Mucosa of rectum (tissue), 2 donors: ENCODE results near the gene UGT1A7.
"Not testable (repeated sequence)": the region's sequence is repeated elsewhere in the genome, so short reads cannot be mapped to it uniquely, and the experiment has no call there.

Source experiments
- H3K27ac ChIP-seq, 2 donors: one replicate each; pipeline ENCODE4 v1.7.0; 2013; ENCODE audit warnings: inconsistent platforms in 2 of 2, low read depth in 2 of 2, low read length in 2 of 2
- H3K27me3 ChIP-seq, 2 donors: one replicate each; pipeline ENCODE4 v1.7.0; 2013; ENCODE audit warnings: low read length in 2 of 2; ENCODE audit not compliant: control insufficient read depth in 2 of 2, insufficient read depth in 2 of 2
- H3K36me3 ChIP-seq, 2 donors: one replicate each; pipeline ENCODE4 v1.7.0; 2013; ENCODE audit warnings: low read length in 2 of 2; ENCODE audit not compliant: control insufficient read depth in 2 of 2, insufficient read depth in 2 of 2
- H3K4me1 ChIP-seq, 2 donors: one replicate each; pipeline ENCODE4 v1.7.0; 2013; ENCODE audit warnings: low read length in 2 of 2, mild to moderate bottlenecking in 1 of 2; ENCODE audit not compliant: control insufficient read depth in 2 of 2, insufficient read depth in 2 of 2
- H3K4me3 ChIP-seq, 2 donors: one replicate each; pipeline ENCODE4 v1.7.0; 2013; ENCODE audit warnings: low read length in 2 of 2
- H3K9ac ChIP-seq, 2 donors: one replicate each; pipeline ENCODE4 v1.7.0; 2013; ENCODE audit warnings: low read length in 2 of 2, low read depth in 1 of 2, mild to moderate bottlenecking in 1 of 2
- H3K9me3 ChIP-seq, 2 donors: one replicate each; pipeline ENCODE4 v1.7.0; 2013; ENCODE audit warnings: low read length in 2 of 2; ENCODE audit not compliant: control insufficient read depth in 2 of 2
- donor health status: healthy.
- donor health status: Normal muscosa, but diverticular disease.

Gene UGT1A7

GRCh38 chr2:233708942-233709341 is 27.2 kb downstream of the UGT1A7 start:
- Histone ChIP-seq H3K9ac (no peak overlapping the region), H3K4me3 (no peak overlapping the region), H3K27me3 (peaks cover 0 to 2% of the 10 kb centered on the region in 2 donors), H3K36me3 (no peaks in the 10 kb centered on the region), H3K4me1 (peaks cover 0 to 2% of the 10 kb centered on the region in 2 donors), H3K9me3 (no peaks in the 10 kb centered on the region), H3K27ac (no peak overlapping the region)

- Histone ChIP-seq H3K36me3 (no peaks in the 10 kb centered on the region), H3K9me3 (no peaks in the 10 kb centered on the region), H3K9ac (no peak overlapping the region), H3K27me3 (peaks cover 0 to 2% of the 10 kb centered on the region in 2 donors), H3K4me1 (peaks cover 0 to 2% of the 10 kb centered on the region in 2 donors), H3K27ac (no peak overlapping the region), H3K4me3 (no peak overlapping the region)
These were observed 29.8 kb downstream of the UGT1A7 start for GRCh38 chr2:233711312-233712008.

- Histone ChIP-seq H3K36me3 (no peaks in the 10 kb centered on the region), H3K9ac (no peak within 1 kb of the TSS), H3K27me3 (peaks cover 0 to 2% of the 10 kb centered on the region in 2 donors), H3K27ac (no peak within 1 kb of the TSS), H3K4me3 (no peak within 1 kb of the TSS), H3K4me1 (peaks cover 0 to 2% of the 10 kb centered on the region in 2 donors), H3K9me3 (no peaks in the 10 kb centered on the region)
These were observed 31.0 kb downstream of the UGT1A7 start, which contains the start of gene UGT1A5 for GRCh38 chr2:233712611-233713261. TSS of gene UGT1A5 (plus strand) at chr2:233712907. CDS start at chr2:233712992, 85 bp downstream.

- H3K27ac ChIP-seq: no peak overlapping the region
- H3K9ac ChIP-seq: no peak overlapping the region
- no peak overlapping the region for H3K4me3 ChIP-seq
- no peaks in the 10 kb centered on the region for H3K9me3 ChIP-seq
- no peaks in the 10 kb centered on the region for H3K36me3 ChIP-seq
- H3K4me1 ChIP-seq: peaks cover 0 to 2% of the 10 kb centered on the region in 2 donors
- H3K27me3 ChIP-seq: peaks cover 0 to 2% of the 10 kb centered on the region in 2 donors
These were observed 31.5 kb downstream of the UGT1A7 start for GRCh38 chr2:233713262-233713615.

- no peak overlapping the region for H3K4me3 ChIP-seq
- peaks cover 0 to 2% of the 10 kb centered on the region in 2 donors for H3K4me1 ChIP-seq
- H3K9me3 ChIP-seq: no peaks in the 10 kb centered on the region
- no peak overlapping the region for H3K9ac ChIP-seq
- peaks cover 0 to 2% of the 10 kb centered on the region in 2 donors for H3K27me3 ChIP-seq
- H3K36me3 ChIP-seq: no peaks in the 10 kb centered on the region
- no peak overlapping the region for H3K27ac ChIP-seq
These were observed 32.4 kb downstream of the UGT1A7 start for GRCh38 chr2:233714121-233714520.

- Histone ChIP-seq H3K27me3 (no peaks in the 10 kb centered on the region), H3K36me3 (no peaks in the 10 kb centered on the region), H3K4me3 (no peak within 1 kb of the TSS), H3K4me1 (no peaks in the 10 kb centered on the region), H3K27ac (no peak within 1 kb of the TSS), H3K9me3 (no peaks in the 10 kb centered on the region), H3K9ac (no peak within 1 kb of the TSS)
These were observed 36.9 kb downstream of the UGT1A7 start, which contains the start of gene UGT1A4 for GRCh38 chr2:233718552-233718951. TSS of gene UGT1A4 (plus strand) at chr2:233718736. CDS start at chr2:233718821, 85 bp downstream.

- H3K4me3 ChIP-seq: no peak within 1 kb of the TSS
These were observed 47.1 kb downstream of the UGT1A7 start, which contains the start of gene UGT1A3 for GRCh38 chr2:233728723-233729301. TSS of gene UGT1A3 (plus strand) at chr2:233729042. CDS start at chr2:233729127, 85 bp downstream.

GRCh38 chr2:233736868-233737653 is 55.4 kb downstream of the UGT1A7 start:
- not testable (repeated sequence) for H3K27me3 ChIP-seq, H3K9ac ChIP-seq, H3K4me3 ChIP-seq, H3K27ac ChIP-seq, H3K4me1 ChIP-seq, H3K9me3 ChIP-seq, H3K36me3 ChIP-seq

More at GRCh38 chr2:233728723-233729301, 47.1 kb downstream of the UGT1A7 start, which contains the start of gene UGT1A3:
- H3K27ac ChIP-seq: no peak within 1 kb of the TSS
- H3K36me3 ChIP-seq: no peaks in the 10 kb centered on the region
- no peak within 1 kb of the TSS for H3K9ac ChIP-seq
- H3K4me1 ChIP-seq: no peaks in the 10 kb centered on the region
- H3K9me3 ChIP-seq: no peaks in the 10 kb centered on the region
- no peaks in the 10 kb centered on the region for H3K27me3 ChIP-seq

- no peaks in the 10 kb centered on the region for H3K27me3 ChIP-seq
These were observed 59.2 kb downstream of the UGT1A7 start for GRCh38 chr2:233740870-233741269.

More at GRCh38 chr2:233740870-233741269, 59.2 kb downstream of the UGT1A7 start:
- H3K4me1 ChIP-seq: no peaks in the 10 kb centered on the region
- H3K9ac ChIP-seq: no peak overlapping the region
- no peak overlapping the region for H3K4me3 ChIP-seq
- no peaks in the 10 kb centered on the region for H3K36me3 ChIP-seq
- no peak overlapping the region for H3K27ac ChIP-seq
- H3K9me3 ChIP-seq: no peaks in the 10 kb centered on the region
